HT1080 (cell line): ENCODE results near the gene PTRHD1. TPM values are rescaled to one million over a fixed set of nuclear protein-coding genes. Genes with fewer than 3 reads are reported as not detected.

Experiments
- DNase-seq: peaks from one replicate; pipeline ENCODE4 v3.0.0-alpha.2; 2015; ENCODE audit warnings: low read depth
- polyA plus RNA-seq, 2 experiments: library from polyadenylated mRNA; depleted of rRNA; stranded (reverse); fragments of >200 nt; gene quantifications; 2 replicates each; pipeline ENCODE4 v1.2.3, GENCODE V29; 2015
- total RNA-seq: library from RNA; depleted of rRNA; stranded (reverse); fragments of >200 nt; shearing (Covaris generic); gene quantifications from 2 replicates; pipeline ENCODE4 v1.2.3, GENCODE V29; 2014; rRNA removed

PTRHD1 gene
- 48.4 and 53.5 TPM in 2 replicates for total RNA-seq
- 24.0 and 44.6 TPM in 2 replicates for polyA plus RNA-seq (2015; cell fraction: cytosol; rRNA removed)
- 6.9 and 13.6 TPM in 2 replicates for polyA plus RNA-seq (2015; cell fraction: nucleus; rRNA removed)

GRCh38 chr2:24792874-24793760, at the start of gene PTRHD1, which contains the start of gene CENPO:
Gene PTRHD1 (minus strand): TSS chr2:24793391. CDS start chr2:24793377, 14 bp downstream.
Gene CENPO (plus strand): TSS chr2:24793425. CDS start chr2:24793920, 495 bp downstream.
- DNase-seq, result peak; percentile 96

- DNase-seq, result no peak
Observed at GRCh38 chr2:24842081-24843050, 49.2 kb upstream of the PTRHD1 start.

- no peak for DNase-seq
Observed at GRCh38 chr2:24840962-24841945, 48.1 kb upstream of the PTRHD1 start.

- DNase-seq, result no peak
Observed at GRCh38 chr2:24840164-24840869, 47.1 kb upstream of the PTRHD1 start.

- DNase-seq, result no peak
Observed at GRCh38 chr2:24839729-24840128, 46.5 kb upstream of the PTRHD1 start.

GRCh38 chr2:24838541-24838940, 45.4 kb upstream of the PTRHD1 start:
- no peak for DNase-seq

GRCh38 chr2:24837996-24838513, 44.9 kb upstream of the PTRHD1 start:
- no peak for DNase-seq

- no peak for DNase-seq
Observed at GRCh38 chr2:24836706-24837105, 43.5 kb upstream of the PTRHD1 start.

GRCh38 chr2:24836206-24836605, 43.0 kb upstream of the PTRHD1 start:
- DNase-seq, result no peak

- peak; percentile 77 for DNase-seq
Observed at GRCh38 chr2:24835411-24835810, 42.2 kb upstream of the PTRHD1 start.

- no peak for DNase-seq
Observed at GRCh38 chr2:24834733-24835395, 41.7 kb upstream of the PTRHD1 start.

GRCh38 chr2:24833821-24834732, 40.9 kb upstream of the PTRHD1 start:
- no peak for DNase-seq

- DNase-seq, result no peak
Observed at GRCh38 chr2:24832931-24833701, 39.9 kb upstream of the PTRHD1 start.

GRCh38 chr2:24832521-24832920, 39.3 kb upstream of the PTRHD1 start:
- no peak for DNase-seq

GRCh38 chr2:24832073-24832461, 38.9 kb upstream of the PTRHD1 start:
- no peak for DNase-seq

- DNase-seq, result no peak
Observed at GRCh38 chr2:24831221-24832072, 38.3 kb upstream of the PTRHD1 start.
